GM12892 (cell line): ENCODE data around the gene TEX9.

Experiments used
- POLR2A ChIP-seq: IDR thresholded peaks from 2 replicates; pipeline ENCODE4 v1.6.1; 2011; ENCODE audit warnings: low read depth, low read length, control low read depth
- POLR2AphosphoS5 ChIP-seq: IDR thresholded peaks from 2 replicates; pipeline ENCODE4 v1.6.1; 2011; ENCODE audit warnings: low read depth, low read length, control low read depth
- TAF1 ChIP-seq: IDR thresholded peaks from 2 replicates; pipeline ENCODE4 v1.6.1; 2011; ENCODE audit warnings: low read depth, mild to moderate bottlenecking, control low read depth, low read length, borderline replicate concordance

- no peak for TF ChIP-seq POLR2A
- no peak for TF ChIP-seq POLR2AphosphoS5
- no peak for TF ChIP-seq TAF1
These were observed 44.4 kb upstream of the TEX9 start for GRCh38 chr15:56320861-56321260.
